ENCODE measurements around the gene CASP7.
A peak's percentile ranks its signal among the peaks of the same experiment; 100 is the strongest.

The CASP7 gene

DNA sequence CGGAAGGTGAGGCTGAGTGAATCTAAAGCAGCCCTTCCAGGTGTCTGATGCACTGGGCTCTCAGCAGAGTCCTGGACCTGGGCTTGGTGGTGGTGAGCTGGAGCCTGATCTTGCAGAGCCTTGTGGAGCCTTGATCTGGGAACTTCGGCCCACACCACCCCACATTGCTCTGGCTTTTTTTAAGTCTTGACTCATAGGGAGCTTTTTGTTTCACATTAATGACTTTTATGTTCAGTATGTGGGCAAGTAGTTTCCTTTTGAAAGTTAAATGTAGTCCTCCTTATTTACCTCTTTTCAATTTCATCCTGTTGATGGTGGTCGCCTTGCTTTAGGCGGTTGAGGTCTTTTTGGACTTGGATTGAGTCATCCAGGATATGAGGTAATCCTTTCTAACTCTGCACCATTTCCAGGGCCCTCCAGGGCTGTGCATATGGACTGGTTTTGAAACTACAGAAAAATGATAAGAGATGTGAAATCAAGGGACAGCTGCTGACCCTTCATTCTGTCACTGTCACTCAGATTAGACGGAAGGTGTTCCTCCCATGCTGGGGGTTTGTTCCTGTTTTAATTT lies 12.9 kb upstream of the CASP7 start:
- no peak for DNase-seq

GRCh38 chr10:113680190-113681111 lies 739 bp downstream of the CASP7 start:
- peak; percentile 16 to 17 for DNase-seq

GRCh38 chr10:113681533-113682470 lies 2.1 kb downstream of the CASP7 start:
- DNase-seq: no peak

DNA sequence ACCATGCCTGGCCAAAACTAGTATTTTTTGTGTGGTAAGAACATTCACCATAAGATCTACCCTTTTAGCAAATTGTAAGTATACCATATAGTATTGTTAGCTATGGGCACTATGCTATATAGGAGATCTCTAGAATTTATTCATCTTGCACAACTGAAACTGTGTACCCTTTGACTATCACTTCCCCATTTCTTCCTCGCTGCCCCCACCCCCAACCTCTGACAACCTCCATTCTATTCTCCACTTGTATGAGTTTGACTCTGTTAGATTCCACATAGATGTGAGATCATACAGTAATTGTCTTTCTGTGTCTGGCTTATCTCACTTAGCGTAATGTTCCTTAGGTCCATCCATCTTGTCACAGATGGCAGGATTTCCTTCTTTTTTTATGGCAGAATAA lies 3.6 kb downstream of the CASP7 start:
- DNase-seq: no peak

DNA sequence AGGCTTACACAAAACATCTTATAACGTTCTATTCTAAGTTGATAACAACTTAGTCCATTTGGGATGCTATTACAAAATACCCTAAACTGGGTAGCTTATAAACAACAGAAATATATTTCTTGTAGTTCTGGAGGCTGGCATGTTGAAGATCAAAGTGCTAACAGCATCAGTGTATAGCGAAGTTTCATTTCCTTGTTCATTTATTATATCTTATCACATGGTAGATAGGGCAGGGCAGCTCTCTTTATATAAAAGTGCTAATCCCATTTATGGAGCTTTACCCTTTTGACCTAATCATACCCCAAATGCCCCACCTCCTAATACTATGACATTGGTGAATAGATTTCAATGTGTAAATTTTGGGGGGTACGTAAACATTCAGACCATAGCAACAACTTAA lies 6.3 kb downstream of the CASP7 start:
- DNase-seq: no peak

DNA sequence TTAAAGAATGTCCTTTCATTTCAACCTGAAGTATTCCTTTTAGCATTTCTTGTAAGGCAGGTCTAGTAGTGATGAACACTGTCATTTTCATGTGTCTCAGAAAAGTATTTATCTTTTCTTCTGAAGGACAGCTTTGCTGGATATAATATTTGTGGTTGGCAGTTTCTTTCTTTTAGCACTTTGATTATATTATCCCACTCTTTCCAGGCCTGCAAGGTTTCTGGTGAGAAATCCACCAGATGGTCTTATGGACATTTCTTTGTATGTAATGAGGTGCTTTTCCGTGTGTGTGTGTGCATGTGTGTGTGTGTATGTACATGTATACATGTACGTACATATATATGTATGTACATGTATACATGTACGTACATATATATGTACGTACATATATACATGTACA lies 7.3 kb downstream of the CASP7 start:
- DNase-seq: no peak

GRCh38 chr10:113689057-113689456 lies 9.3 kb downstream of the CASP7 start:
- no peak for DNase-seq

DNA sequence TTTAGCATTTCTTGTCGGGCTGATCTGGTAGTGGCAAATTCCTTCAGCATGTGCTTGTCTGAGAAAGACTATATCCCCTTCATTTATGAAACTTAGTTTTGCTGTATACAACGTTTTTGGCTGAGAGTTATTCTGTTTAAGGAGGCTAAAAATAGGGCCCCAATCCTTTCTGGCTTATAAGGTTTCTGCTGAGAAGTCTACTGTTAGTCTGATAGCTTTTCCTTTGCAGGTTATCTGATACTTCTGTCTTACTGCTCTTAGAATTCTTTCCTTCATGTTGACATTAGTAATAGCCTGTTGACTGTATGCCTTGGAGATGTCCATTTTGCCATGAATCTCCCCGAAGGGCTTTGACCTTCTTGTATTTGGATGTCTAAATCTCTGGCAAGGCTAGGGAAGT lies 9.9 kb downstream of the CASP7 start:
- no peak for DNase-seq

DNA sequence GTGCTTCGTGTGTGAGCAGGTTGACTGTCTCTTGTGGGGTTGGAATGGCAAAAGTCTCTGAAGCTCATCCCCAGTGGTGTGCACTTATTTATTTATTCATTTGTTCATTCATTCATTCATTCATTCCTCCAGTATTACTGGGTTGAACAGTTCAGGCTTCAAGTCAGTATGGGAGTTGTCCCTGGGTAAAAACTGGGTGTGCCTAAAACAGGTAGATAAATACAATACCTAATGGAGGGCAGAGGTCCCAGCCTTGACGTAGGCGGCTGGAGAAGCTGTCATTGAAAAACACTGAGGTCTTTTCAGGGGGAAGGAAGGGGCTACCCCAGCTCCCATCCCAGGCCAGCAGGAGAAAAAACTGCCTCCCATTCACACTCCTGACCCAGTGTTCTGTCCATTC lies 11.0 kb downstream of the CASP7 start:
- DNase-seq: no peak

GRCh38 chr10:113691381-113691780 lies 11.7 kb downstream of the CASP7 start:
- DNase-seq: no peak

- no peak for DNase-seq
Observed at GRCh38 chr10:113692271-113692670, 12.6 kb downstream of the CASP7 start.

DNA sequence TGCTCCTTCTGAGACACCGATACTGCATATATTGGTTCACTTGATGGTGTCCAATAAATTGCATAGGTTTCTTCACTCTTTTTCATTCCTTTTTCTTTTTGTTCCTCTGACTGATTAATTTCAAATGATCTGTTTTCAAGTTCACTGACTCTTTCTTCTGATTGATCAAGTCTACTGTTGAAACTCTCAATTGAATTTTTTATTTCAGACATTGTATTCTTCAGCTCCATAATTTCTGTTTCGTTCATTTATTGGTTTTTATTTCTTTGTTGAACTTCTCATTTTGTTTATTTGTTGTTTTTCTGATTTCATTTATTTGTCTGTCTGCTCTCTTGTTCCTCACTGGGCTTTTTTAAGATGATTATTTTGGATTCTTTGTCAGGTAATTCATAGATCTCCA lies 13.6 kb downstream of the CASP7 start:
- DNase-seq: no peak

DNA sequence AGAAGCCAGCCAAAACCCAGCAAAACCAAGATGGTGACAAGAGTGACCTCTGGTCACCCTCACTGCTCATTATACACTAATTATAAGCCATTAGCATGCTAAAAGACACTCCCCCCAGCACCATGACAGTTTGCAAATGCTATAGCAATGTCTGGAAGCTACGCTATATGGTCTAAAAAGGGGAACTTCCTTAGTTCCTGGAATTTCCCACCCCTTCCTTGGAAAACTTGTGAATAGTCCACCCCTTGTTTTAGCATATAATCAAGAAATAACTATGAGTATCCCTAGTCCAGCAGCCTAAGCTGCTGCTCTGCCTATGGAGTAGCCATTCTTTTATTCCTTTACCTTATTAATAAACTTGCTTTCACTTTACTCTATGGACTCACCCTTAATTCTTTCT lies 16.0 kb downstream of the CASP7 start:
- no peak for DNase-seq

- DNase-seq: no peak
Observed at GRCh38 chr10:113697595-113697994, 17.9 kb downstream of the CASP7 start.

GRCh38 chr10:113704637-113705343 lies 25.1 kb downstream of the CASP7 start:
- no peak for DNase-seq

- DNase-seq: no peak
Observed at GRCh38 chr10:113705344-113705652, 25.6 kb downstream of the CASP7 start.

GRCh38 chr10:113706623-113707022 lies 26.9 kb downstream of the CASP7 start:
- no peak for DNase-seq

- no peak for DNase-seq
Observed at GRCh38 chr10:113708640-113709039, 28.9 kb downstream of the CASP7 start.

GRCh38 chr10:113709221-113709838 lies 29.6 kb downstream of the CASP7 start:
- DNase-seq: no peak

DNA sequence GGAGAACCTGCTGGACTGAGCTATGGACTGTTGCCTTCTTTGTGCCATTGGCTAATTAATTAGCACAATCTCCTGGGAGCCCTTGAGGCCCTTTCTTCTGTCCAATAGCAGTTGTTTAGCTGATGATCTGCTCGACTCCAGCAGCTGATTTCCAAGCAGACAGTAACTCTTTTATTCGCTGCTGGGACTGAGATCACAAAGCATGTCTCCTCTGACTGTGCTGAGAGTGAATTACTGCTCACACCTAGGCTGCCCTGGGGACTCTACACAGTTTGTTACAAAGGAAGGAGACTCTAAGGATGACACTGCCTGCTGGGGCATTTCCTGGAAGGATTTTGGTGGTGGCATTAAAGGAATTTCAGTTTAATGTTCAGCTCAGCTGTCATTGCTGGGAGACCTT lies 31.4 kb downstream of the CASP7 start:
- DNase-seq: no peak

DNA sequence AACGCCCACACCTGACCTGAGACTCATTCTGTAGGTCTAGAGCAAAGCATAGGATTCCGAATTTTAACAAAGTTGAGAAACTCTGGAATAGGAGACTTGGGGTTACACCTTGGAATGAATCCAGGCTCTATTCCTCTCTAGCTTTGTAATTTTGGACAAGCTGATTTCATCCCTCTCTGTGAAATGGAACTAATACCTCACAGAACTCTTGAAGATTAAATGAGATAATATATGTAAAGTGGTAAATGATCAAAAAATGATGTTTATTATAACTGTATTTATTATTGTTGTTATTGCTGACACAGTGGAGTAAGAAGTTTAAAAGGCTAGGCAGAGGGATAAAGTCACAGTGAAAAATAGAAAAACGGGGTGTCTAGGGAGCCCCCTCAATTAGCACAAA lies 32.3 kb downstream of the CASP7 start:
- no peak for DNase-seq
